Hippocampal formation (tissue), 2 donors: ENCODE results near the gene RUNX2.
"Not testable (repeated sequence)": the region's sequence is repeated elsewhere in the genome, so short reads cannot be mapped to it uniquely, and the experiment has no call there.

ENCODE experiments used
- DNase-seq, 2 donors: peaks; one replicate each; lab custom pipeline; 2025; lab: John Stamatoyannopoulos, UW

RUNX2 gene

GRCh38 chr6:45457141-45457540 lies 129.0 kb downstream of the RUNX2 start:
- DNase-seq = no peak

GRCh38 chr6:45458672-45459071 lies 130.5 kb downstream of the RUNX2 start:
- DNase-seq = no peak

GRCh38 chr6:45460166-45460565 lies 132.0 kb downstream of the RUNX2 start:
- DNase-seq = no peak

- DNase-seq = no peak
Measured at GRCh38 chr6:45461486-45461885, 133.4 kb downstream of the RUNX2 start.

- DNase-seq = no peak
Measured at GRCh38 chr6:45462190-45463134, 134.3 kb downstream of the RUNX2 start.

- DNase-seq = no peak
Measured at GRCh38 chr6:45464685-45465084, 136.6 kb downstream of the RUNX2 start.

GRCh38 chr6:45466686-45467085 lies 138.6 kb downstream of the RUNX2 start:
- DNase-seq = no peak

DNA sequence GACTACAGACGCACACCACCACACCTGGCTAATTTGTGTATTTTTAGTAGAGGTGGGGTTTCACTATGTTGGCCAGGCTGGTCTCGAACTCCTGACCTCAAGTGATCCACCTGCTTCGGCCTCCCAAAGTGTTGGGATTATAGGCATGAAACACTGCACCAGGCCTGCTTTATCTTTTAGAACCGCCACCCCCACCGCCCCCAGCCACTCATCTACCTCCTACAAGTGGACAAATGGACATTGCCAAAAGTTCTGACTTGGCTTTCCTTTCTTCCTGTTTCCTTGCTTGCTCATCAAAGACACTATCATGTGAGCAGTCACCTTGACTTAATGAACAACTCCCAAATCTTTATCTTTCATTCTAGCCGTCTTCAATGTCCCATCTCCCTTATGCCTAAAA lies 139.3 kb downstream of the RUNX2 start:
- not testable (repeated sequence) for DNase-seq

- no peak for DNase-seq
Measured at GRCh38 chr6:45467853-45468252, 139.7 kb downstream of the RUNX2 start.

DNA sequence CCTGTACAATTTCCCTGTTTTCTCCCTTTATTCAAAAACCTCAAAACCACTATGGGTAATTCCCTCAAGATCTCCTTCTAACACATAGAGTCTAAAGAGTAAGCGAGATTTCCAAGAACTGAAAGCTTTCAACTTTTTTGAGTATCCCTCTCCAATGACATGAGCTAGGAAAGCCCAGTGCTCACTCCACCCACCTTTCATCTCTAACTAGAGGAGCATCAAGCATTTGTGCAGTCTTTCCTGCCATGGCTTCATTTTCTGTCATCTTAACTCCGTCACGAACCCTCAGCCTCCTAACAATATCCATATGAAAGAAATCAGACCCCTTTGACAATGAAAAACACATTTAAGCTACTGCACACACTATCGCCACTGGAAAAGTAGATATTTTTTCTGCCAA lies 141.5 kb downstream of the RUNX2 start:
- DNase-seq = no peak

DNA sequence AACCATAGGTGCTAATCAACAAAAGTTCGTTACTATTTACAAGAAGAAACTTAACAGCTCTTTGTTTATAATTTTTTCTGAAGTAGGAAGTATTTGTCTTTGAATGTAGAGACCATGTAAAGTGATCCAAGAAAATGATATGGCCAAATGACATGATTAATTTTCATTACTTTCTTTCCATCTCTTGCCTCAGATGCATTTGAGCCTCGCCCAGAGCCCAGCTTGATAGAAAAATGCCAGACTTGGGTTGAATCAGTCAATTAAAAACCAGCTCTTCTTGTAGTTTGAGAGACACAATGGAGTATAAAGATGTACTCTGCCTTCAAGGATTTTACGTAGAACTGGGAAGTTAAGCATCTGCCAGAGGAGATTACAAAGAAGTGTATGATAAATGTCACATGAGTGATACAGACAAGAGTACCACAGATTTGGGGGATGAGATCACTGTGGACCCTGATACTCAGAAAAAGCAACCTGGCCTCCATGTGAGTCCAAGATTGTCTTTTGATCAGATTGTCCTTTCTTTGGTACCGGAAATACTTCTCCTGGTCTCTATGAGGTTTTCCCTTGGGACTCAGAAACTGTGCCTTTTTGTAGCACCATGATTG lies 142.1 kb downstream of the RUNX2 start:
- no peak for DNase-seq

DNA sequence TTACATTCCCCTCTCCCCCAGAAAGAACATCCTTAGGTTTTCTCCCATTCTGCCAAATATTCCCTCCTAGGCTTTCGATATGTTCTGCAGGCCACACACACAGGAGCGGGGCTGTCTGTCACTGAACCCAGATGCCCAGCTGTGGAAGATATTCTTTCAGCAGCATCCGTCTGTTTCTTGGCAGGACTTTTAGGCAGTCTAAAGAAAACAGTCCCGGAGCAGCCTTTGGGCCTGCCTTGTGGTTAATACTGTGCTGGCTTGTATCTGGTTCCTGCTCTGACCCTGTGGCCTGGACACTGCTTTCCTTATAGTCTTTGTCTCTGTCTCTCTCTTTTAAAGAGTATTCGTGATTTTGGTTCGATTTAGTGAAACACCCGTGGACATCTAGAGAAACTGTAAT lies 144.3 kb downstream of the RUNX2 start:
- no peak for DNase-seq

GRCh38 chr6:45473121-45473993 lies 145.2 kb downstream of the RUNX2 start:
- DNase-seq = no peak

GRCh38 chr6:45474376-45474775 lies 146.2 kb downstream of the RUNX2 start:
- DNase-seq = no peak

DNA sequence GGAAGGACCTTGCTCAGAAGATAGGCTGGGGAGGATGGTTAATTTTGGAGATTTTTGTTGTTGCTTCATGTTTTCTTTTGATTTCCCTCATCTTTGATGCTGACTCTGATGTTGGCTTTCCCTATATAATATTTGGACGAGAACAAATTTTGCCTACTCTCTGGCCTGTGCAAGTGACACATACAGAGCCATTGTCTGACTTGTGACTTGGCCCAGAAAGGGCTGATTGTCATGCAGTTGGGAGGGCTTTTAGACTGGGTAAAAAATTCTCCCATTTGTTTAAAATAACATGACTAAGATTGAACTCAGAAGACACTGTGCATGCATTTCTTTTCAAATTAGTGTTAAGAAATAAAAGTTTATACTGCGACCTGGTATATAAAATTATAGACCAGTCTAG lies 148.2 kb downstream of the RUNX2 start:
- DNase-seq = peak in 1 of 2 donors; percentile 36

GRCh38 chr6:45477278-45477677 lies 149.1 kb downstream of the RUNX2 start:
- DNase-seq = no peak

GRCh38 chr6:45477790-45478189 lies 149.7 kb downstream of the RUNX2 start:
- DNase-seq = peak in 1 of 2 donors; percentile 34

DNA sequence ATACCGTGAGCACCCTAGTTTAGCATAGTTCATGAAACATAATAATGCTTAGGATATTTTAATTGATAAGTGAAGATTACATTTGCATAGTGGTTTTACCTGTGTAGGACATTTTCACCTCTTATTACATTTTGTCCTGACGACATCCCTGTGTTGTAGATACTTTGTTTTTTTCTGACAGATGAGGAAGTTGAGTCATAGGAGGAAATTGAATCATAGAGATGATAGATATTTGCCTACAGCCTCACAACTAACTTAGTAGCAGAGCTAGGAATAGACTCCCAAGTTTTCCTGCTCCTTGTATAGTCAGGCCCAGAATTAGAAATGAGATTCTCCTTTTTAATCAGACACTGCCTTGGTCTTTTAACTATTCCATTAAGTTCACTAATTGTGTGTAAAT lies 150.1 kb downstream of the RUNX2 start:
- no peak for DNase-seq

- no peak for DNase-seq
Measured at GRCh38 chr6:45479834-45480751, 152.0 kb downstream of the RUNX2 start.

DNA sequence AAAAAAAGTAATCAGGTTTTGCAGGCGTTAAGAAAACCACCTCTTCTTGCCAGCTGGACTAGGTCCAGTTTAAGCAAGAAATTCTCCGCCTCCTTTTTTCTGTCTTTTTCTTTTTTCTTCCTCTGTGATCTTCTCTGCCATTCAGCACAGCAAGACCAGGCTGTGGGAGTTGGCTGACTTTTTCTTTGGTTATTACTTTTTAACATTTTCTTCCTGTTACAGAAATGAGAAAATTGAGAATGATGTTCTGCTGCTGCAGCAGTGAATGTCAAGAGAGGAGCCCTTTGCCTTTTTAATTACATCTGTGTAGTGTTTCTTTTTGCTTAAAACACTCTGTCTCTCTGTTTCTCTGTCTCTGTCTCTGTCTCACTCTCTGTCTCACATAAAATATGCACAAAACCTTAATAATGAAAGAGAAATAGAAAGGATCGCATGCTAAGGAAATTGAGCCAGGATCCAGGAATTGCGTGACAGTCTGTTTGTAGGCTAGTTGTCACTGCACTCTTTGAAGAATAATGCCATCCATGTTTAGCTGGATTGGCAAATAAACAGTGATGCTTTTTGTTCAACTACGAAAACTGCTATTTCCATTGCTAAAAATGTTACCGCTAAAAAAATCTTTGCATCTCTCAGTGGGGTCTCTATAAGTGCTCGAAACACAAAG lies 152.8 kb downstream of the RUNX2 start:
- peak in 1 of 2 donors; percentile 50 for DNase-seq

DNA sequence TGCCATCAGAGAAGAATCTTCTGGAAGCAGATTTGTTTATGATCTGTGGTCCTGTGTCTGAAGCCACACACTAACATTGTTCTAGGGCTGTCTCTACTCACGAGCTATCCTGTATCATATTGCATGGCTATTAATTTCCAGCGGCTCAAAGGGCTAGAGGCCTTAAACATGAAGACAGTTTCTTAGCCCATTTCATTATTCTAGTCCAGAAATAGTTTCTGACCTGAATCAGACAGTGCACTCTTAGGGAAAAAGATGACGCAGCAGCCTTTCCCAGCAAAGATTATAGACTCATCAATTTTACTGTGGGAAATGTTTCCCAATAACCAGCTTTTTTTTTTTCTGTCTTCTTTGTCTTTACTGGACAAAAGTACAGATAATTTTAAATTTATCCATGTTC lies 154.9 kb downstream of the RUNX2 start:
- DNase-seq = no peak
